HepG2 (cell line): ENCODE data around the gene PIK3CB. TPM values are rescaled to one million over a fixed set of nuclear protein-coding genes. Genes with fewer than 3 reads are reported as not detected.
A peak's percentile ranks its signal among the peaks of the same experiment; 100 is the strongest.
"Not testable (repeated sequence)": the region's sequence is repeated elsewhere in the genome, so short reads cannot be mapped to it uniquely, and the experiment has no call there.

Experiments
- ATAC-seq: fragments of 200-7000 bp; cut with Tn5 transposase; 3 replicates; pipeline ENCODE4 v1.9.1; 2020; ENCODE audit warnings: mild to moderate bottlenecking, moderate library complexity
- BruUV-seq: library from RNA; stranded (reverse); fragments of 400-500 nt; replicated peaks from 2 replicates; lab custom pipeline; 2021; lab: Mats Ljungman, UMichigan
- CTCF ChIA-PET: fragments of 300-600 bp; formaldehyde crosslinking; extraction: SDS; loops from one replicate; lab custom pipeline; 2021; ENCODE audit warnings: low total read pairs, inconsistent platforms, low intra/inter-chr PET ratio; lab: Yijun Ruan, JAX
- POLR2A ChIA-PET: fragments of 350-600 bp; sonication (Branson Sonifier 250); formaldehyde crosslinking; loops from one replicate; lab custom pipeline; 2020; ENCODE audit warnings: antibody characterized with exemption, inconsistent platforms; lab: Yijun Ruan, JAX
- DNase-seq: peaks from one replicate; pipeline ENCODE4 v3.0.0-alpha.2; 2015; ENCODE audit warnings: low spot score
- FAIRE-seq: peaks from 3 replicates; lab custom pipeline; 2011; peaks lifted over from hg19 to GRCh38; lab: Jason Lieb, UNC
- H2AFZ ChIP-seq: one replicate; pipeline ENCODE4 v1.6.1; 2011; ENCODE audit warnings: low read length, inconsistent platforms
- H3K27ac ChIP-seq: fragments of 300-600 bp; 3 replicates; pipeline ENCODE4 v1.8.0; 2011; ENCODE audit warnings: mixed run types, mild to moderate bottlenecking, mixed read lengths, low read length, inconsistent platforms; ENCODE audit not compliant: insufficient read depth; ENCODE audit errors: extremely low read length
- H3K27me3 ChIP-seq, 2 experiments: fragments of 200-600 bp in 1 of 2; 2 replicates in 1 of 2; 3 replicates in 1 of 2; pipeline versions ENCODE4 v1.6.0 to v1.8.0; 2011; ENCODE audit warnings: low read length in 2 of 2, mild to moderate bottlenecking in 2 of 2, moderate library complexity in 2 of 2, inconsistent platforms in 1 of 2; ENCODE audit not compliant: insufficient read depth in 2 of 2, control insufficient read depth in 1 of 2
- H3K36me3 ChIP-seq, 2 experiments: fragments of 200-600 bp in 1 of 2; replicated peaks in 1 of 2; 2 replicates in 1 of 2; 3 replicates in 1 of 2; pipeline versions ENCODE4 v1.5.1 to v1.8.0; 2011; ENCODE audit warnings: low read length in 2 of 2, inconsistent platforms in 1 of 2; ENCODE audit not compliant: insufficient read depth in 2 of 2, control insufficient read depth in 1 of 2
- H3K4me1 ChIP-seq: 2 replicates; pipeline ENCODE4 v1.5.1; 2012; ENCODE audit warnings: low read length, inconsistent platforms; ENCODE audit not compliant: insufficient read depth
- H3K4me2 ChIP-seq: 2 replicates; pipeline ENCODE4 v1.6.0; 2011; ENCODE audit warnings: low read depth, low read length, inconsistent platforms
- H3K4me3 ChIP-seq, 3 experiments: fragments of 200-600 bp in 1 of 3; sonication (generic), shearing (Covaris generic) in 1 of 3; replicated peaks in 1 of 3; 2 replicates each; pipeline ENCODE4 v1.5.1; 2011 to 2016; ENCODE audit warnings: low read length in 3 of 3, inconsistent platforms in 2 of 3, low read depth in 2 of 3, mild to moderate bottlenecking in 2 of 3, control low read depth in 1 of 3, mixed read lengths in 1 of 3; ENCODE audit not compliant: insufficient read depth in 1 of 3
- H3K79me2 ChIP-seq: one replicate; pipeline ENCODE4 v1.6.1; 2011; ENCODE audit warnings: low read length, inconsistent platforms; ENCODE audit not compliant: insufficient read depth
- H3K9ac ChIP-seq: 2 replicates; pipeline ENCODE4 v1.6.0; 2011; ENCODE audit warnings: mild to moderate bottlenecking, low read depth, low read length, inconsistent platforms; ENCODE audit not compliant: insufficient read depth
- H3K9me3 ChIP-seq: 2 replicates; pipeline ENCODE4 v1.5.1; 2012; ENCODE audit warnings: mild to moderate bottlenecking, low read length
- H4K20me1 ChIP-seq: 2 replicates; pipeline ENCODE4 v1.6.0; 2011; ENCODE audit warnings: inconsistent platforms, mild to moderate bottlenecking, low read length, moderate library complexity; ENCODE audit not compliant: insufficient read depth
- ERF ChIP-seq: IDR thresholded peaks from 2 replicates; pipeline ENCODE4 v1.6.1; 2018; ENCODE audit warnings: missing biosample characterization, missing genetic modification reagents
- ZNF121 ChIP-seq: sonication (generic); formaldehyde crosslinking; IDR thresholded peaks from 2 replicates; pipeline ENCODE4 v1.5.0; 2020; ENCODE audit warnings: mild to moderate bottlenecking, missing genetic modification reagents
- ZNF446 ChIP-seq: sonication (generic); formaldehyde crosslinking; IDR thresholded peaks from 2 replicates; pipeline ENCODE4 v1.5.0; 2020; ENCODE audit warnings: mild to moderate bottlenecking, missing genetic modification reagents
- ZNF460 ChIP-seq: sonication (generic); formaldehyde crosslinking; IDR thresholded peaks from 2 replicates; pipeline ENCODE4 v1.5.1; 2020; ENCODE audit warnings: missing genetic modification reagents, mild to moderate bottlenecking, borderline replicate concordance
- WGBS: methylation state at CpG from one replicate; pipeline ENCODE4 v1.1.6; 2017; ENCODE audit warnings: low lambda C conversion rate; 5-methylcytosine and 5-hydroxymethylcytosine counted together
- in situ Hi-C: cut with HindIII; loops from 2 replicates; pipeline ENCODE4 v1.10.0; 2017; ENCODE audit warnings: low pct_unique_long_range_greater_than_20kb; ENCODE audit not compliant: extremely low pct_ligation_motif_present
- intact Hi-C: fragments of 100-400 bp; cut with micrococcal nuclease; formaldehyde crosslinking; loops from one replicate; pipeline ENCODE4 v1.10.0; 2022; ENCODE audit not compliant: unreplicated experiment
- polyA plus RNA-seq, 8 experiments: library from polyadenylated mRNA; depleted of rRNA in 3 of 8; stranded (reverse) in 7 of 8; unstranded in 1 of 8; fragments of >200 nt; fragmentation: Illumina TruSeq in 4 of 8; extraction: Trizol in 4 of 8; gene quantifications; 2 replicates each; pipeline versions ENCODE4 v1.2.1 to v1.2.3, GENCODE V29; 2011 to 2016; ENCODE audit warnings: low read depth in 4 of 8, missing spikeins in 1 of 8, mixed read lengths in 1 of 8; ENCODE audit not compliant: insufficient read depth in 1 of 8
- total RNA-seq, 5 experiments: library from RNA; depleted of rRNA; stranded (reverse); fragments of >200 nt; fragmentation: Illumina TruSeq; extraction: Trizol; gene quantifications; 2 replicates each; pipeline ENCODE4 v1.2.3, GENCODE V29; 2016; ENCODE audit warnings: low read depth in 1 of 5

The PIK3CB gene
- total and polyA plus RNA-seq, 2 of the 13 experiments (the other 11 are each of a cell fraction or from before 2014, with no cell fraction given): 6.6 to 18.7 TPM

DNA sequence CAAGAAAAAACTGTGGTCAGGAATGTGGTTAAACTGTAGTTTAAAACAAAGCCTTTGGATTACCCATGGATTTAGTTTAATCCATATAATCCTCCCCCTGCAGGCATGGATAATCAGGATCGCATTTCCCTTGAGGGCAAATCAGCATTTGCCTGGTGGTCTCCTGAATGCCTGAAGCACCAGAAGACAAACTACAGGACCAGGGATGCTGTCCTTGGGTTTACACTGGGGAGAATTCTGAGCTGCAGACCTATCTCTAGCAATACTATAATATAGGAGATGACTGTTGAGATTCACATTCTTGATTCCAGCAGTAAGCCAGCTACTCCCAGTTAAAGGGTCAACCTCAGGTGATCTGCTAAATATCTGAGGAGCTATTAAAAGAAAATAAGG lies 10.6 kb downstream of the PIK3CB start (continued):
- TF ChIP-seq ERF (CRISPR knock-in tag): 0 out of 2 replicates have a peak, but pooled peaks have one; percentile 11

DNA sequence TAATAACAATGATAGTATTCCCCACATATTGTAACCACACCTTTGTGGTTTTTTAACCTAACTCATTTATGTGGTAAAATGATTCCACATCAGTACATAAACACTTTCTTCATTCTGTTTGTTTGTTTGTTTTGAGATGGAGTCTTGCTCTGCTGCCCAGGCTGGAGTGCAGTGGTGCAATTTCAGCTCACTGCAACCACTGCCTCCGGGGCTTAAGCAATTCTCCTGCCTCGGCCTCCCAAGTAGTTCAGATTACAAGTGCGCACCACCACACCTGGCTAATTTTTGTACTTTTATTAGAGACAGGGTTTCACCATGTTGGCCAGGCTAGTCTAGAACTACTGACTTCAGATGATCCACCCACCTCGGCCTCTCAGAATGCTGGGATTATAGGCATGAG lies 14.3 kb downstream of the PIK3CB start:
- H3K27me3 ChIP-seq, ATAC-seq, H3K36me3 ChIP-seq, H2AFZ ChIP-seq, H4K20me1 ChIP-seq, BruUV-seq, intact Hi-C loops, CTCF ChIA-PET, POLR2A ChIA-PET, H3K4me3 ChIP-seq, H3K27ac ChIP-seq, H3K4me2 ChIP-seq, DNase-seq, H3K9ac ChIP-seq, in situ Hi-C loops, H3K9me3 ChIP-seq, FAIRE-seq: not testable (repeated sequence)
- Histone ChIP-seq H3K79me2 (peaks cover 77% of the 10 kb centered on the region), H3K4me1 (peaks cover 54% of the 10 kb centered on the region)
- TF ChIP-seq ZNF460 (CRISPR knock-in tag) (peak; percentile 47; the same call in 1 of the 2 replicates), ZNF121 (CRISPR knock-in tag) (peak; percentile 89)
- WGBS: 99% methylated on average over 4 of the region's 4 CpGs

DNA sequence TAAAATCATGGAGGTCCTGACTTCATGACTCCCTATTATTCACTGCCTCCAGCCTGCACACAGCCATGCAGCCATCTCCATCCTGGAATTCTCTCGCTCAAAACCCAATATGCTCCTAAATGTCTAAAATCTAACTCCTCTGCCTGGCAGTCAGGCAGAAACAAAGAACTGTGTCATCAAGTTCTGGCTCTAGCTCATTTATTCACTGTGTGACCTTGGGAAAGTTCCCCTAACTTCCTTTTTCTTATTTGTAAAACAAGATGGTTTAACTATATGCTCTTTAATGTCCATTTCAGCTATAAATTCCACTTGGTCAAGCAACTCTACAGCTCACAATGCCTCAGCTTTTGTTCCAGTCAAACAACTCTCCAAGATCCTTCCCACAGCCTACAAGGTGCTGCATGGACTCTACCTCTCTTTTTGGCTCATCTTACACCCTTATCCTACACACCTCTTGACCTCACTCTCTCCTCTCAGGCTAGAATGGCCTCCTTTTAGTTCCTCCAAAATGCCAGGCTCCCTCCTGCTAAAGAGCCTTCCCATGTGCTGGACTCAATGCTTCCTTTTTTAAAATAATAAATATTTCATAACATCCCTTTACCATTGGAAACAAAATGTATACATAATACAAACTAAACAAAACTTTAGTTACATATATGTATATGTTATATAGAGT lies 16.4 kb downstream of the PIK3CB start:
- WGBS: 100% methylated on average over 1 of the region's 1 CpG
- Histone ChIP-seq H3K9me3 (no peaks in the 10 kb centered on the region), H3K4me3 (no peak overlapping the region), H3K27me3 (no peaks in the 10 kb centered on the region; a peak in 1 of 5 replicates), H3K4me1 (peaks cover 33% of the 10 kb centered on the region), H3K27ac (peak overlapping the region; percentile 44), H3K4me2 (peak overlapping the region; percentile 20; the same call in 1 of the 2 replicates), H4K20me1 (peaks cover 9% of the 10 kb centered on the region; the same call in 1 of the 2 replicates), H3K36me3 (peaks cover 0 to 5% of the 10 kb centered on the region in 2 experiments; a peak in 1 of 5 replicates), H2AFZ (no peak overlapping the region), H3K79me2 (peaks cover 76% of the 10 kb centered on the region), H3K9ac (no peak overlapping the region)
- peak; percentile 60 for FAIRE-seq
- BruUV-seq: no TSS peak
- in situ Hi-C loops (no loop called here), intact Hi-C loops (no loop called here)
- ChIA-PET POLR2A (interaction anchor here (0.5 to 1.5 kb wide), 4 partner anchors 17 to 97 kb away, joined by 3 to 4 read pairs (median 4); no protein-coding TSS in a partner anchor), CTCF (no interaction called here)
- TF ChIP-seq ERF (CRISPR knock-in tag) (0 out of 2 replicates have a peak, but pooled peaks have one; percentile 34), ZNF446 (CRISPR knock-in tag) (no peak)
- peak; percentile 28 for DNase-seq
- peak; percentile 31; the same call in 2 of the 3 replicates for ATAC-seq
